Renal pelvis (tissue), 4 donors: ENCODE results near the gene TP53AIP1. TPM values are rescaled to one million over a fixed set of nuclear protein-coding genes. Genes with fewer than 3 reads are reported as not detected.
A peak's percentile ranks its signal among the peaks of the same experiment; 100 is the strongest.

Experiments
- DNase-seq: peaks from one replicate; pipeline ENCODE4 v3.0.0-alpha.2; 2013
- polyA plus RNA-seq, 3 donors: library from polyadenylated mRNA; unstranded; fragments of 120-200 nt; gene quantifications; one replicate each; pipeline ENCODE4 v1.2.1, GENCODE V29; 2013; ENCODE audit not compliant: insufficient read length in 3 of 3

The TP53AIP1 gene
- polyA plus RNA-seq, 3 donors, result 1.1 to 2.6 (median 1.6) TPM

GRCh38 chr11:128943428-128943976 lies 831 bp upstream of the TP53AIP1 start:
- DNase-seq, result no peak

DNA sequence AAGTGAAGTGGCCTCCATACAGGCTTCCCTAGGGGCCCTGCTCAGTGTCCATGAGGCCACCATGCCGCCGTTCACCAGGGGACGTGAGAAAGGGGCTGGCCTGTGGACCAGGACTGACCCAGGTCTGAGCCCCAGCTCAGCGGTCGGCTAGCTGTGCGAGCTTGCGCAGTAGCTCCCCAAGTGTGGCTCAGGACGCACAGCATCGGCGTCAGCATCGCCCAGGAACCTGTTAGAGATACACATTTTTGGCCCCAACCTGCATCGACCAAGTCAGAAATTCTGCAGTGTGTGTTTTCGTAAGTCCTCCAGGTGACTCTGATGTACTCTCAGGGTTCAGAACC lies 429 bp downstream of the TP53AIP1 start:
- no peak for DNase-seq

GRCh38 chr11:128941573-128942271 lies 949 bp downstream of the TP53AIP1 start:
- DNase-seq, result no peak

DNA sequence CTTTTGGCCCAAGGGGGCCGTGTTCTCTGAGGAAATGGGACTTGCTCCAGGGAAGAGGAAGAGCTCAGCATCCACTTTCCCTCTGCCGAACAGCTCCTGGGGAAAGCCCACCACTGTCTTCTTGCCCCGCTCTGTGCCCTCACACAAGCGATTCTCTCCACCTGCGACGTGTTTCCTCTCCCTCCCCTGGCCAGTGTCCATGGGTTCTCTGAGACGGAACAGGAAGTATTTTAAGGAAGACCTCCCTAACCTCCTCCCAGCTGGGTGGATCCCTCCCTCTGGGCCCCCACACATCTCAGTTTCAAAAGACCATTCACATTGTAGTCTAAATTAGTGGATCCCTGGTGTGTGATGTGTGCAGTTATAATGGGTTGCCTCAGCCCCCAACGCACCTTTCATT lies 1.6 kb downstream of the TP53AIP1 start:
- no peak for DNase-seq

GRCh38 chr11:128940603-128941002 lies 2.1 kb downstream of the TP53AIP1 start:
- no peak for DNase-seq

- DNase-seq, result no peak
Measured at GRCh38 chr11:128940156-128940555, 2.5 kb downstream of the TP53AIP1 start.

DNA sequence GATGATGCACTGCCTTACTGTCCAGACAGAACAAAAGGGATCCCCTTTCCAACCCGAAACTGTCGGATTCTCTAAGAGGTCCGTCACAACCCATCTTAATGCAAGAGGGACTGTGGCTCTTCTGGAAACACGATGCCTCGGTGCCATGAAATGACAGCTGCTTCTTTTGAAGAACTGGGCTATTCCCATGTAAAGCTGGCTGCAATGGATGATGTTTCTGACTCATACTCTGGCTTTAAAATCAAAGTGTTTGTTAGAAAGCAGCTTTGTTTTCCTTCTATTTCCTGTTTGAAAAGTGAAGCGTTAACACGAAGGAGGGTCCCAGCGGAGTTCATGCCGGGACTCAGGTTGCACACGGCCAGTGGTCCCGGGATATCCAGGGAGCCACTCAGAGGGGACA lies 3.1 kb downstream of the TP53AIP1 start:
- no peak for DNase-seq

GRCh38 chr11:128938156-128938885 lies 4.3 kb downstream of the TP53AIP1 start:
- DNase-seq, result no peak

GRCh38 chr11:128937480-128937879 lies 5.2 kb downstream of the TP53AIP1 start:
- no peak for DNase-seq

DNA sequence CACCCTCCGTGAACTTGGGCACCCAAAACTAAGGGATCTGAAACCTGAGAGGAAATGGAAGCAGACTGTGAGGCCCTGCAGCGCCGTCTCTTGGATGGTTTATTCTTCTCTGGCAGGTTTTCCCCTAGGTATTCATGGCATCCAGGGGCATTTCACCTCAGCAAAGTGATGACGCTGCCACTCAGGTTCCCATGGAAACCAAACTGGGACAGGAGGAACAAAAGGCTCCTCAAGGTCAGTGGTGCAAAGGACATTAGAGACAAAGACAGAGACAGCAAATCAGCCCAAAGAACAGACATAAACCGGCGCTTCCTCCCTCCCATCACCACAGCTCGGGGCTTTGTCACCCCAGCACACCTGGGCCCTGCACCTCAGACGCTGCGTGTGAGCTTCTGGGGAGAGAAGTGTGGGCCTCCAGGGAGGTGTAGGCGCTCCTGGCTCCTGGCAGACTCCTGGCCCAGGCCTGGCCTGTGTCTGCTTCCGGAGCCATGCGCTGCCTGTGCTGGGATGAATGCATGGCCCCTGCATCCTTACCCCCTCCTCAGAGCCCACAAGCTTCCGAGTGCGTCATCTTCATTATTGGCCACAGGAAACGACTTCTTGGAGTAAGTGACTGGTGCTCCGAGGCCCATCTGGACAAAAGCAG lies 5.9 kb downstream of the TP53AIP1 start:
- peak; percentile 68 for DNase-seq

- no peak for DNase-seq
Measured at GRCh38 chr11:128934926-128935325, 7.7 kb downstream of the TP53AIP1 start.

DNA sequence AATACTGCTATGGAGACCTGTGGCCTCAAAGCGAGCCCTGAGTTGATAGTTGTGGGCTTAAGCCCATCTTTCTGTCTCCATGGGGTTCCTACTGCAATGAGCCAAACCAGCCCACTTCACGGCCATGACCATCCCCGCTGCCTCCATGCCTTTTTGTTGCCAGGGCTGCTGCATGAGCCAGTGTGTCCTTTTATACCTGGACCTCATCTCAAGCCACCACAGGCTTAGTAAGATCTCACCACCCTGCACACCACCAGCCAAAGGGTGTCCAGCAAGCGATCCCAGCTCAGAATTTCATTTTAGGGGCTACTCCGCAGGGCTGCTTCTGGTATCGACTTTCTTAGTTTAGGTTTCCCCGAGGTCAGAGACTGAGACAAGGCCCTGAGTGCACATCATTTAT lies 8.3 kb downstream of the TP53AIP1 start:
- no peak for DNase-seq

DNA sequence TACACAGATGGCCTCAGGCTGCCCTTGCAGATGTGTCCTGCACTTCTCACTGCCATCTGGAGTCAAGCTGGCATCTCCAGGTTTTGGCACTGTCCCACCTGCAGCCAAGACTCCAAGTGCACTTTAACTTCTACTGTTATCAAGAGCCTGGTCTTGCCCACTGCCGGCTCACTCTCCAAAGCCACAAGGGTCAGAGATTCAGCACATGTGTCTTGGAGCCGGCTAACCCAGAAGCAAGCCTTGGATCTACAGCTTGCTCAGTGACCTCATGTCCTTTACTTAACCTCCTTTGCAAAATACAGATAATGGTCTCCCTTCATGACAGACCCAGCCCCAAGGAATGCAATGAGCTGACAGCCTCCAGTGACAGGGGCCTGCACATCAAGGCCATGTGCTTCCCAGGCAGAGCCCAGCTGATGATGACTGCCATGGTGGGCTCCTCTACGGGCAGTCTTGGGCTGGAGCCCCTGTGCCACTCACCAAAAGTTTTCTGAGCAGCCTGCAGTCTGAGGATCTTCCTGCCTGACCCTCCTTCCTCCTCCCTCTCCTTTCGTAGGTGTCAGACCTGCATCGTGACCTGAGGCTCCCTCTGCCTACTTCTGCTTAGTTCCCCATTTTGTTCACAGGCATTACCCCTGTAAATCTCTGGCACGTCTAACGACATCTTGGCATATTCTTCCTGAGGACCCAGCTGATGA lies 9.0 kb downstream of the TP53AIP1 start:
- no peak for DNase-seq

- no peak for DNase-seq
Measured at GRCh38 chr11:128931668-128932067, 11.0 kb downstream of the TP53AIP1 start.

DNA sequence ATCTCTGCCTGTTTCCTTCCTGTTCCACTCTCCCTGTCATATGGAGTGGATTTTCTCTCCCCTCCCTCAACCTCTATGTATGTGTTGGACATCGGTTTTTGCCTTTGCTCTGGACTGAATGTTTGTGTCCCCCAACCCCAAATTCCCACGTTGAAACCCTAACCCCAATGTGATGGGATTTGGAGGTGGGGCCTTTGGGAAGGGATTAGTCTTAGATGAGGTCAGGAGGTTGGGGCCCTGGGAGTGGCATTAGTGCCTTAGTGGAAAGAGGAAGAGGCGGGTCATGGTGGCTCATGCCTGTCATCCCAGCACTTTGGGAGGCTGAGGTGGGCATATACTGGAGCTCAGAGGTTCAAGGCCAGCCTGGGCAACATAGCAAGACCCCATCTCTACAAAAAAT lies 11.6 kb downstream of the TP53AIP1 start:
- DNase-seq, result no peak

DNA sequence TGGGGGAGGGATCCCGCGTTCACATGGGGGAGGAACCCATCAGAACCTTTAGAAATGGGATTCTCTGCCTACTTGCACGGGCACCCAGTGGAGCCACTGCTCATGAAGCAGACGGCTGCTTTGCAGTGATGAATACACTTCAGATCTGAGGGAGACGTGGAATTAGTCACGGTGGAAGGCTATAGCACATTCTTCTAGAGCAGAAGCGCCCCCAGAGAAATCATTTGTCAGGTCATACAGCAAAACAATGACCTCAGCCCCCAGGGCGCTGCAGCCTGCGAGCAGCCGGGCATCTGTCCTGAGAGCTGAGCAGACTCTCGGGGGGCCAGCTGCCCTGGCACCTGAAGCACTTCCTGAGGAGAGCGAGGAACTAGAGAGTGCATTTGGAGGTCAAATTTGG lies 12.7 kb downstream of the TP53AIP1 start:
- DNase-seq, result no peak

DNA sequence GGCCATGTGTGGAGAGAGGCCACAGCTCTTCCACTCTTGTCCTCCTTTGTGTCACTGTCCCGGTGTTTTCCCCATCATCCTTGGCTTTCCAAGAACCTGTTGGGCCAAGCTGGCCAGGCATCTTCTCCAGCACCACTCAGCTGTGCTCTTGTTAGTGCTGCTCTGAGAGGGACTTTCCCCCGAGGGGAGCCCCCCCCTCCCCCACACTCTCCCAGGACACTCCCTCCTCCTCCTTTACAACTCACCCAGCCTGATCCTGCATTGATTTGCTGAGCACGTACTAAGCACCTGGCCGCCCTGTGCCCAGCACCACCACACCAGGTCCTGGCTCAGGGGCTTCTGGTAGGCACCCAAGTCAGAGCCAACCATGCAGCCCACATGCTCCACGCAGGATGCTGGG lies 13.2 kb downstream of the TP53AIP1 start:
- no peak for DNase-seq

- no peak for DNase-seq
Measured at GRCh38 chr11:128928400-128928799, 14.3 kb downstream of the TP53AIP1 start.

DNA sequence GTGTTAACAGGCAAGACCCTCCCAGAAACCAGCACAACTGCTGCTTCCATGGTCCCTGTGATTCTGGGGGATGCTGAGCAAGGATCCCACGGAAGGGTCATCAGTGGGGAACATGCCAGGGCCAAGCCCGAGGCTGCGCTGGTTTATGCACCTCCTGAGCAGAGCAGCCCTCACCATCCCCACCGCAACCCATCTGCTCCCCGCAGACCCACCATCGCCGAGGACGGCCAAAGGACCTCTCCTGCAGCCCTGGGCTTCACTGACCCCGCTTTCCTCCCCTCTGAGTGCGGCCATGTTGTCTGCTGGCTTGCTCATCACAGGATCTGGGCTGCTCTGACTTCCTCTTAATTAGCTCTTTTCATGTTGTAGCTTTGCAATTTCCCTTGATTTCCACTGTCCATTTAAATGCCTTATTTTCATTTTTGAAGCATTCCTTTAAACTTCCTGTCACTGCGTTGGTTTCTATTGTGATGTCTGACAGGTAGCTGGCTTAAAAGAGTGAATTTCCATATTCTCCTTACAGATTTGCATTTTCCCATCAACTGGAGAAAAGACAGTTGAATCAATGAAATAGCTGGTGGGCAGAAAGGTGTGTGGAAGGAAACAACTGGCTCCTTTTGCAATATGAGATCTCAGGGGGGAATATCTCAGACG lies 14.9 kb downstream of the TP53AIP1 start:
- DNase-seq, result no peak

DNA sequence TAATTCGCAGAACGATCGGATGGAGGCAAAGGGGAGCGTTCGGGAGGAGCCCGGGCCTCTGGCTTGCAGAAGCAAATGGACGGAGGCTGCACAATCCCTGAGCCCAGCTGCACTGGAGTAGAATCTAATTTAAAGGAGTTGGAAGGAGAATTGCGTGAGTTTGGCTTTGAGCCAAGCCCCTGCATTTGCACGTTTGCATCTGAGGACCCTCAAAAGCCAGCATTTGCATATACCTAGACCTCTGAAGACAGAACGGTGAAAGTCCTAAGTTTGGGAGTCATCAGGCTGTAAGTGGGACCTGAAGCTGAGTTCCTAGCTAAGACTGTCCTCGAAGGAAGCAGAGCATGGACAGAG lies 15.6 kb downstream of the TP53AIP1 start:
- DNase-seq, result no peak

DNA sequence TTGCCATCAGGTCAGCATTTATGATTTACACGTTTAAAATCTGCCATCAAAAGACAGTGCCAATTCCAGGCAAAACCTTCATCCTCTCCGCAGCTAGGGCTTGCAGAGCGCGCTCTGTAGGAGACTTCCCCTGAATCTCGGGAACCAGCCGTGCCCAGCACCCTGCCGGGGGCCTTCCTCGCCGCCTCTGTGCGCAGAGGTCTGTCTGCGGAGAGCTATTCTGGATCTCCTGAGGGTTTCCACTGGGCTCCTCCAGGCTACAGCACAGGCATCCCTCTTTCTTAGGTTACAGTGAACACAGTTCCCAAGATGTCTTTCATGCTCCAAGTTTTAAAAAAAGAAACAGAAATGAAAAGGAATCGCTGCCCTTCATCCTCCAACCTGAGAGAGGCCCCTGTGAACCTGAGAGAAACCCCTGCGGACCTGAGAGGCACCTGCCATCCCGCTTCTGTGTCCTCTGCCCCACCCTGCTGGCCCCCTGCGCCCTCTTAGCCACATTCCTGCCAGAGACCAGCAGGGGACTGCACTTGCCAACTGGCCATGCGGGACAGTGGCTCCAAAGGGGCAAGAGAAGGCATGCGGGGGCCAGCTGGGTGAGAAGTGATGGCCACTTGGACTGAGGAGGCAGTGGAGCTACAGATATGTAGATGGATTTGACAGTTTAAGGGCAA lies 16.1 kb downstream of the TP53AIP1 start:
- DNase-seq, result no peak
